Epithelial cell of esophagus (primary cell): ENCODE measurements around the gene COL20A1.
"Not testable (repeated sequence)": the region's sequence is repeated elsewhere in the genome, so short reads cannot be mapped to it uniquely, and the experiment has no call there.

Source experiments
- DNase-seq: peaks from one replicate; pipeline ENCODE4 v3.0.0; 2010; ENCODE audit warnings: low read depth
- H3K4me3 ChIP-seq: 2 replicates; pipeline ENCODE4 v1.5.1; 2011; ENCODE audit warnings: mild to moderate bottlenecking, low read length, control low read depth
- TF ChIP-seq, protein P1 (sequence below): IDR thresholded peaks from 2 replicates; pipeline ENCODE4 v1.5.1; 2011; ENCODE audit warnings: low read depth, mild to moderate bottlenecking, low read length, control low read depth, inconsistent platforms; ENCODE audit not compliant: insufficient read depth; ENCODE audit errors: missing control alignments

The COL20A1 gene

DNA sequence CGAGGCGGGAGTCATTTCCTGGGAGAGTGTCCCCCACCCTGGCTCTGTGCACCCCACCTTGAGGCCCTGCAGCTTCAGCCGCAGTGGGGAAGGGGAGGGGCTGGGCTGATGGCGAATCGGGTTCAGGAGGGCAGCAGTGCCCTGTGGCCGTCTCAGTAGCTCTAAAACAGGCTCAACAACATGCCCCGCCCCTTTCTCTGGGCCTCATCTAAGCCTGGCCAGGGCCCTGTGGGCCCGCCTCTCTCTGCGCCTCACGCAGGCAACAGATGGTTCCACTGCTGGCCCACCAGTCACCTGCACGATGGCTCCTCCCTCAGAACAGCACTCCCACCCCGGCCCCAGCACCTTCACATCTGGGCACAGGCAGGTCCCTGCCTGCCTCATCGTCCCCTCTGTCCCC, 38.0 kb downstream of the COL20A1 start:
- TF ChIP-seq, protein P1, sequence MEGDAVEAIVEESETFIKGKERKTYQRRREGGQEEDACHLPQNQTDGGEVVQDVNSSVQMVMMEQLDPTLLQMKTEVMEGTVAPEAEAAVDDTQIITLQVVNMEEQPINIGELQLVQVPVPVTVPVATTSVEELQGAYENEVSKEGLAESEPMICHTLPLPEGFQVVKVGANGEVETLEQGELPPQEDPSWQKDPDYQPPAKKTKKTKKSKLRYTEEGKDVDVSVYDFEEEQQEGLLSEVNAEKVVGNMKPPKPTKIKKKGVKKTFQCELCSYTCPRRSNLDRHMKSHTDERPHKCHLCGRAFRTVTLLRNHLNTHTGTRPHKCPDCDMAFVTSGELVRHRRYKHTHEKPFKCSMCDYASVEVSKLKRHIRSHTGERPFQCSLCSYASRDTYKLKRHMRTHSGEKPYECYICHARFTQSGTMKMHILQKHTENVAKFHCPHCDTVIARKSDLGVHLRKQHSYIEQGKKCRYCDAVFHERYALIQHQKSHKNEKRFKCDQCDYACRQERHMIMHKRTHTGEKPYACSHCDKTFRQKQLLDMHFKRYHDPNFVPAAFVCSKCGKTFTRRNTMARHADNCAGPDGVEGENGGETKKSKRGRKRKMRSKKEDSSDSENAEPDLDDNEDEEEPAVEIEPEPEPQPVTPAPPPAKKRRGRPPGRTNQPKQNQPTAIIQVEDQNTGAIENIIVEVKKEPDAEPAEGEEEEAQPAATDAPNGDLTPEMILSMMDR: no peak
- no peak overlapping the region for H3K4me3 ChIP-seq
- DNase-seq: no peak

GRCh38 chr20:63331741-63332400, 38.9 kb downstream of the COL20A1 start:
- no peak for DNase-seq
- TF ChIP-seq, protein P1: no peak
- H3K4me3 ChIP-seq: no peak overlapping the region

- H3K4me3 ChIP-seq: no peak overlapping the region
- DNase-seq: no peak
- TF ChIP-seq, protein P1: no peak
Observed at GRCh38 chr20:63332488-63333240, 39.7 kb downstream of the COL20A1 start.

GRCh38 chr20:63333241-63333836, 40.4 kb downstream of the COL20A1 start:
- TF ChIP-seq, protein P1: no peak
- no peak for DNase-seq
- no peak overlapping the region for H3K4me3 ChIP-seq

- TF ChIP-seq, protein P1: no peak
- H3K4me3 ChIP-seq: no peak overlapping the region
- no peak for DNase-seq
Observed at GRCh38 chr20:63334356-63334755, 41.4 kb downstream of the COL20A1 start.

GRCh38 chr20:63335060-63335459, 42.1 kb downstream of the COL20A1 start:
- not testable (repeated sequence) for DNase-seq

DNA sequence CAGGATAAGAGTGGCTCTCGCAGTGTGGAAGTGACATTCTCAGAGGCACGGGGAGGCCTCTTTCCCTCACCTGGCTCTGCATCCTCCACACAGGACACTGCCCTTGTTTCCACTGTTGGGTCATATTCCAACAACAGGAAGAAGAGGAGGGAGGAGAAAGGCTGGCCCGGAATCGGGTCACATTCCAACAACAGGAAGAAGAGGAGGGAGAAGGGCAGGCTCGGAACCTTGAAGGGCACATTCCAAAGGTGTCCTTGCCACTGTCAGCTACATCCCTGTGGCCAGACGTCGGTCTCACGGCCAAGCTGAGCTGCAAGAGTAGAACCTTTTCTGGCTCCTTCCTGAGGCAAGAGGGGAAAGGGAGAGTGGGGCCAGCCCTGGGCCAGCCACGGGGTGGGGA, 42.7 kb downstream of the COL20A1 start:
- TF ChIP-seq, protein P1: no peak
- H3K4me3 ChIP-seq: no peak overlapping the region
- no peak for DNase-seq

More at GRCh38 chr20:63335060-63335459, 42.1 kb downstream of the COL20A1 start:
- H3K4me3 ChIP-seq: not testable (repeated sequence)
